Measurements from ENCODE around the gene TMEM198.

DNA sequence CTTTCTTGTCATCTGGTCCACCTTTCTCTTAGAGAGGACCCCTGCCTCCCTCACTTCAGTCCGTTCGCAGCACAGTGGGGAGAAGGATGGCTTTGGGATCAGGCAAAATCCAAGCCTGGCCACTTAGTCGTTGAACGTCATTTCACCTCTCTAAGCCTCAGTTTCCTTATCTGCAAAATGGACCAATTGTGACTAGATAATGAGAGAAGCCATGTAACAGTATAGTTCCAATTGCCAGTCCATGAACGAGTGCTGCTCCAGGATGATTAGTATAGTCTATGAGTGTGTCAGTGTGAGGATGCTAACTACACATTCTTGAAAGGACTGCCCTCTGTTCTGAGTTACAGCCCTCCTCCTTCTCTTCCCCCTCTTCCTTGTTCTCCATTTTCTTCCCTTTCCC, 29.3 kb downstream of the TMEM198 start:
- TF ChIP-seq GATA3 (IDR thresholded peaks at IDR 0.05; ENCODE audit: low read depth, low read length) (no peak), GATA2 (IDR thresholded peaks at IDR 0.05; ENCODE audit: low read depth, low read length) (no peak)
